ENCODE results near the gene NRP1. TPM values are rescaled to one million over a fixed set of nuclear protein-coding genes. Genes with fewer than 3 reads are reported as not detected.
A peak's percentile ranks its signal among the peaks of the same experiment; 100 is the strongest.

Gene NRP1
- total RNA-seq, 3 donors from 2014 or later = 12.3 to 52.3 (median 33.2) TPM

- Histone ChIP-seq H3K9me3 (no peaks in the 10 kb centered on the region), H3K36me3 (ENCODE audit: low read depth) (no peaks in the 10 kb centered on the region), H3K4me1 (ENCODE audit: low read depth) (no peaks in the 10 kb centered on the region), H3K4me3 (no peak overlapping the region)
- no peak for TF ChIP-seq CTCF (IDR thresholded peaks at IDR 0.05)
- DNase-seq (no peak), ATAC-seq (no peak)
- intact Hi-C loops (cut with DNase I, micrococcal nuclease) = no loop called here
Measured at GRCh38 chr10:33162248-33162575, 172.3 kb downstream of the NRP1 start.

GRCh38 chr10:33161550-33162247 lies 172.8 kb downstream of the NRP1 start:
- DNase-seq (no peak), ATAC-seq (no peak)
- no peak for TF ChIP-seq CTCF (IDR thresholded peaks at IDR 0.05)
- Histone ChIP-seq H3K4me1 (ENCODE audit: low read depth) (no peaks in the 10 kb centered on the region), H3K4me3 (no peak overlapping the region), H3K36me3 (ENCODE audit: low read depth) (no peaks in the 10 kb centered on the region), H3K9me3 (no peaks in the 10 kb centered on the region)
- intact Hi-C loops (cut with DNase I, micrococcal nuclease) = no loop called here

GRCh38 chr10:33160151-33160550 lies 174.3 kb downstream of the NRP1 start:
- intact Hi-C loops (cut with DNase I, micrococcal nuclease) = no loop called here
- Histone ChIP-seq H3K4me3 (no peak overlapping the region), H3K36me3 (ENCODE audit: low read depth) (no peaks in the 10 kb centered on the region), H3K9me3 (no peaks in the 10 kb centered on the region), H3K4me1 (ENCODE audit: low read depth) (no peaks in the 10 kb centered on the region)
- DNase-seq = no peak
- ATAC-seq = no peak
- no peak for TF ChIP-seq CTCF (IDR thresholded peaks at IDR 0.05)

DNA sequence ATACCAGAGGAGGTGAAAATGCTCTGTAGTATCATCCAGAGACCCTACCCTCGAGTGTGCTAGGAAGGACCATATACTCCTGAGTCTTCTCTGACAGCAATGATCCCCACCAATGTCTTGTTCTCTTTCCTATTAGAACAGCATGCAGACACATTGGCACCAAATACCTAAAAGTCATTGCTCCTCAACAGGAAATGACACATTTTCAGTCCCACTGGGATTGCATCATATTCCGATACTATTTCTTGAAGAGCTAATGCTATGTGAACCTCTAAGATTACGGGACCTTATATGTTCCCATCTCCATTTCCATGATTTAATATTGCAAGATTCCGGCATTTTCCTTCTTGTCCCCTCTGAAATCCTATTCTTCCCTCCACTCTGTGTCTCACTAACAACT lies 177.4 kb downstream of the NRP1 start:
- intact Hi-C loops (cut with DNase I, micrococcal nuclease) = no loop called here
- Histone ChIP-seq H3K9me3 (no peaks in the 10 kb centered on the region), H3K4me3 (no peak overlapping the region), H3K4me1 (ENCODE audit: low read depth) (no peaks in the 10 kb centered on the region), H3K36me3 (ENCODE audit: low read depth) (no peaks in the 10 kb centered on the region)
- ATAC-seq (no peak), DNase-seq (no peak)
- no peak for TF ChIP-seq CTCF (IDR thresholded peaks at IDR 0.05)

- TF ChIP-seq CTCF (IDR thresholded peaks at IDR 0.05) = peak; percentile 33
- intact Hi-C loops (cut with DNase I, micrococcal nuclease) = no loop called here
- no peaks in the 10 kb centered on the region for H3K4me1 ChIP-seq (ENCODE audit: low read depth)
- no peaks in the 10 kb centered on the region for H3K9me3 ChIP-seq
- ATAC-seq (peak; percentile 77), DNase-seq (peak in 1 of 3 donors; percentile 20)
- H3K36me3 ChIP-seq (ENCODE audit: low read depth) = no peaks in the 10 kb centered on the region
- H3K4me3 ChIP-seq = no peak overlapping the region
Measured at GRCh38 chr10:33155720-33156638, 178.5 kb downstream of the NRP1 start.

Measured in mucosa of descending colon (tissue), 3 donors.